Ectodermal cell (in vitro differentiated cells): ENCODE data around the gene TRIM60.
"Not testable (repeated sequence)": the region's sequence is repeated elsewhere in the genome, so short reads cannot be mapped to it uniquely, and the experiment has no call there.

ENCODE experiments used
- H3K27ac ChIP-seq: 2 replicates; pipeline ENCODE4 v1.7.0; 2013; ENCODE audit warnings: mild to moderate bottlenecking, low read depth, low read length; ENCODE audit not compliant: insufficient read depth, poor library complexity, severe bottlenecking
- H3K27me3 ChIP-seq: 2 replicates; pipeline ENCODE4 v1.7.0; 2013; ENCODE audit warnings: mild to moderate bottlenecking, low read length; ENCODE audit not compliant: insufficient read depth, control insufficient read depth, poor library complexity, severe bottlenecking
- H3K36me3 ChIP-seq: one replicate; pipeline ENCODE4 v1.7.0; 2013; ENCODE audit warnings: low read length; ENCODE audit not compliant: control insufficient read depth, insufficient read depth
- H3K4me1 ChIP-seq: one replicate; pipeline ENCODE4 v1.7.0; 2013; ENCODE audit warnings: low read length; ENCODE audit not compliant: control insufficient read depth, insufficient read depth
- H3K4me3 ChIP-seq: 2 replicates; pipeline ENCODE4 v1.7.0; 2013; ENCODE audit warnings: low read depth, low read length, control low read depth; ENCODE audit not compliant: insufficient read depth
- H3K9me3 ChIP-seq: 2 replicates; pipeline ENCODE4 v1.7.0; 2013; ENCODE audit warnings: mild to moderate bottlenecking, low read length, moderate library complexity; ENCODE audit not compliant: control insufficient read depth
- WGBS, 2 experiments: methylation state at CpG; one replicate each; pipeline ENCODE4 v1.1.7; 2013; ENCODE audit warnings: missing lambda C conversion rate in 2 of 2; 5-methylcytosine and 5-hydroxymethylcytosine counted together

Gene TRIM60

GRCh38 chr4:165048170-165048569, 16.4 kb downstream of the TRIM60 start:
- no peak overlapping the region for H3K27ac ChIP-seq
- H3K36me3 ChIP-seq, result no peaks in the 10 kb centered on the region
- H3K4me1 ChIP-seq, result no peaks in the 10 kb centered on the region
- 75 to 80% methylated on average over 4 to 5 of the region's 5 CpGs for WGBS, 2 experiments
- H3K4me3 ChIP-seq, result no peak overlapping the region
- no peaks in the 10 kb centered on the region for H3K9me3 ChIP-seq
- no peaks in the 10 kb centered on the region for H3K27me3 ChIP-seq

DNA sequence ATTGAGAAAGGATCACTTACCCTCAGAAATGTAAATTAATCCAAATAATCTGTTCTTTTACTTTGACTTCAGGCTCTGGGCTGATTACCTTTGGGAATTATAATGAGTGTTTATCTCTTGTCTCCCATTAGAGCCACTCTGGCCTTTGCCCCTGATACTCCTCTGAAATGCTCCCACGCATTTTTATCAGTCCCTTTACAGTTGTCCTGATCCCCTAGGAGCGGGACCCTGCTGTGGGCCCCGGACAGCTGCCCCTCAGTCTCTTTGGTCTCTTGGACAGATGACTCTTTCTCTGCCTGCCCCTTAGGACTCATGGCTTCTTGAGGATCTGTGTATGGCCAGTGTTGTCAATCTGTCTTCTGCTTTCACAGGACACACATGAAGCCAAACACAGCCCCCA, 20.8 kb downstream of the TRIM60 start:
- Histone ChIP-seq H3K9me3 (no peaks in the 10 kb centered on the region), H3K36me3 (no peaks in the 10 kb centered on the region), H3K27me3 (no peaks in the 10 kb centered on the region), H3K4me3 (no peak overlapping the region), H3K27ac (no peak overlapping the region), H3K4me1 (no peaks in the 10 kb centered on the region)
- WGBS, 2 experiments, result 74 to 81% methylated on average over 3 of the region's 3 CpGs

DNA sequence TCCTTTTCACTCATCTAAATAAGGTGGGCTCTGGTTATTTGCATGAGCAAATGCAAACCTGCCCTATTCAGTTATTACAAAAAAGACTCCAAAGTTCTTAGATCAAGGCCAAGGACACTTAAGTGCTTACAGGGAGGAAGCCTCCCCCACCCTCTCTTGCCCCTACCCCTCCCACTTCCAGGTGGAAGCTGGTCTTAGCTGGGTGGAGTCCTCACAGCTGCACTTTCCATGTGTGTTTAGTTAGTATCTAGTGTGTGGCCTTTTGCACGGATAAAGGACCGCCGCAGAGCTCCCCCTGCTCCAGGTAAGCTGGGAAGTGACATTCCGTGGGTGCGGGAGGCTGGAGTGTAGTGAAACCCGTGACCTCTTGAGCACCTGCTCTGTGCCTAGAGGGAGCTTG, 21.8 kb downstream of the TRIM60 start, which contains the start of gene TRIM75:
TSS of gene TRIM75 (plus strand) at position 222 of the 400 bp plus-strand sequence. CDS start 5,282 bp downstream, outside the sequence.
- Histone ChIP-seq H3K27ac (no peak within 1 kb of the TSS), H3K9me3 (no peaks in the 10 kb centered on the region), H3K36me3 (no peaks in the 10 kb centered on the region), H3K27me3 (no peaks in the 10 kb centered on the region), H3K4me1 (no peaks in the 10 kb centered on the region), H3K4me3 (no peak within 1 kb of the TSS)
- 87 to 88% methylated on average over 6 of the region's 6 CpGs for WGBS, 2 experiments

DNA sequence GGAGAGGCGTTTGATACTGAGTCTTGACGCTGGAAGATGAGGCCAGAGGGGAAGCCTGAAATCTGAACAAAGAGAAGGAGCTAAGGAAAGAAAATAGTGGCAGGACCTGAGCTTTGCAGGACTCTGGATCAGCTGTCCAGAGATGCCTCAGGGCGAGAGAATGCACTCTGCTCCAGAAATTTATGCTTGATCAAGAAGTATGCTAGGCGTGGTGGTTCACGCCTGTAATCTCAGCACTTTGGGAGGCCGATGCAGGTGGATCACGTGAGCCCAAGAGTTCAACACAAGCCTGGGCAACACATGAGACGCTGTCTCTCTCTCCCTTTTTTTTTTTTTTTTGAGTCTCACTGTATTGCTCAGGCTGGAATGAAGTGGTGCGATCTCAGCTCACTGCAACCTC, 23.8 kb downstream of the TRIM60 start:
- H3K27ac ChIP-seq, result no peak overlapping the region
- H3K36me3 ChIP-seq, result no peaks in the 10 kb centered on the region
- WGBS, 2 experiments, result 91 to 94% methylated on average over 9 of the region's 9 CpGs
- H3K9me3 ChIP-seq, result no peaks in the 10 kb centered on the region
- H3K4me1 ChIP-seq, result no peaks in the 10 kb centered on the region
- no peaks in the 10 kb centered on the region for H3K27me3 ChIP-seq
- H3K4me3 ChIP-seq, result no peak overlapping the region

GRCh38 chr4:165058666-165059065, 26.9 kb downstream of the TRIM60 start:
- Histone ChIP-seq H3K36me3 (no peaks in the 10 kb centered on the region), H3K4me1 (no peaks in the 10 kb centered on the region), H3K27me3 (no peaks in the 10 kb centered on the region), H3K4me3 (no peak overlapping the region), H3K27ac (no peak overlapping the region), H3K9me3 (no peaks in the 10 kb centered on the region)
- 93 to 94% methylated on average over 2 of the region's 2 CpGs for WGBS, 2 experiments

DNA sequence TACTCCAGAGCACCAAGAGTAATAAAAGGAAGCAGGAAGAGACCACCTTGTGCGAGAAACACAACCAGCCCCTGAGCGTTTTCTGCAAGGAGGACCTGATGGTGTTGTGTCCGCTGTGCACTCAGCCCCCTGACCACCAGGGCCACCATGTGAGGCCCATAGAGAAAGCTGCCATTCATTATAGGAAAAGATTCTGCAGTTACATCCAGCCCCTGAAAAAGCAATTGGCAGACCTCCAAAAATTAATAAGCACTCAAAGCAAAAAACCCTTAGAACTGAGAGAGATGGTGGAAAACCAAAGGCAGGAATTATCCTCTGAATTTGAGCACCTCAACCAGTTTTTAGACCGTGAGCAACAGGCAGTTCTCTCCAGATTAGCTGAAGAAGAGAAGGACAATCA, 27.6 kb downstream of the TRIM60 start:
- WGBS, 2 experiments, result 95 to 97% methylated on average over 4 of the region's 4 CpGs
- no peaks in the 10 kb centered on the region for H3K27me3 ChIP-seq

DNA sequence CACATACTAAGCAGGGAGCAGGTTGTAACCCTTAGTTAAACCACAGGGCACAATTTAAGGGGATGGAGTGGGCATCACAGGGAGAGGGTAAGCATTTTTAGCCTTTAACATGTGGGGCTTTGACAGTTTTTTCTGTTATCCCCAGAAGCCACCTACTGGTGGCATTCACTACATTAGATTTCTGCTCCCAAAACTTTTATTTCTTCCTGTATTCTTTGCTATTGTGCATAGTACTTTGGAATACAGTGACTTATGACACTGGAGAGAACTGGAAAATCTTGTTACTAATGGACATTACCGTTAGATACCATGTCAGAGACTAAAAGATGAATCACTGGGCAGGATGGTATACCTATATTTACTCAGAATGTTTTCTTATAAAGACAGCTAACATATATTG, 29.1 kb downstream of the TRIM60 start:
- WGBS, 2 experiments, result 92% methylated on average over 1 of the region's 1 CpG; no CpG with 5 or more reads in 1 of the 2 experiments
- H3K4me1 ChIP-seq, result no peaks in the 10 kb centered on the region
- H3K4me3 ChIP-seq, result no peak overlapping the region
- no peak overlapping the region for H3K27ac ChIP-seq
- H3K27me3 ChIP-seq, result no peaks in the 10 kb centered on the region
- H3K36me3 ChIP-seq, result no peaks in the 10 kb centered on the region
- H3K9me3 ChIP-seq, result no peaks in the 10 kb centered on the region

More for the DNA sequence above, 27.6 kb downstream of the TRIM60 start:
- Histone ChIP-seq H3K4me1 (no peaks in the 10 kb centered on the region), H3K27ac (no peak overlapping the region), H3K36me3 (no peaks in the 10 kb centered on the region), H3K4me3 (no peak overlapping the region), H3K9me3 (no peaks in the 10 kb centered on the region)

DNA sequence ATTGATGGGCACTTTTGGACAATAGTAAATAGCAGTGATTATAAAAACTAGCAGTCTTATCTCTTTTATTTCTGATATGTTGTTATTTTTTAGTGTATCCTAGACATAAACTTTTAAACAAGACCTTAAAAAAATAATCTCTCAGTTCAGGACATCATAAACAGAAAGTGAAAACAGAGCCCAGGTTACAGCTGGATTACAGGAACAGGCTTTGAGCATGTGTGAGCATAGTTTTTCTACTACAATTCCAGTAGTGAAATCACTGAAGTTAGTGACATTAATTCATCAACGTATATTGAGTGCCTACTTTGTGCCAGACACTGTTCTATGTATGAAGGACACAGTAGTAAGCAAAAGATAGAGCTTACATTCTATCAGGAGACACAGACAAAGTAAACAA, 38.8 kb downstream of the TRIM60 start:
- Histone ChIP-seq H3K4me3 (no peak overlapping the region), H3K9me3 (no peaks in the 10 kb centered on the region), H3K27me3 (no peaks in the 10 kb centered on the region), H3K36me3 (no peaks in the 10 kb centered on the region), H3K4me1 (peaks cover 6% of the 10 kb centered on the region), H3K27ac (no peak overlapping the region)
- WGBS, 2 experiments, result 93% methylated on average over 1 of the region's 1 CpG; no CpG with 5 or more reads in 1 of the 2 experiments

- 48 to 50% methylated on average over 11 of the region's 11 CpGs for WGBS, 2 experiments
- not testable (repeated sequence) for H3K9me3 ChIP-seq, H3K36me3 ChIP-seq, H3K27ac ChIP-seq, H3K4me1 ChIP-seq, H3K4me3 ChIP-seq, H3K27me3 ChIP-seq
Measured at GRCh38 chr4:165073346-165073745, 41.5 kb downstream of the TRIM60 start.

GRCh38 chr4:165077034-165077578, 45.3 kb downstream of the TRIM60 start:
- Histone ChIP-seq H3K36me3 (no peaks in the 10 kb centered on the region), H3K27me3 (no peaks in the 10 kb centered on the region), H3K27ac (no peak overlapping the region), H3K9me3 (no peaks in the 10 kb centered on the region), H3K4me1 (peaks cover 6% of the 10 kb centered on the region), H3K4me3 (no peak overlapping the region)
- WGBS, 2 experiments, result 90 to 95% methylated on average over 5 of the region's 5 CpGs

DNA sequence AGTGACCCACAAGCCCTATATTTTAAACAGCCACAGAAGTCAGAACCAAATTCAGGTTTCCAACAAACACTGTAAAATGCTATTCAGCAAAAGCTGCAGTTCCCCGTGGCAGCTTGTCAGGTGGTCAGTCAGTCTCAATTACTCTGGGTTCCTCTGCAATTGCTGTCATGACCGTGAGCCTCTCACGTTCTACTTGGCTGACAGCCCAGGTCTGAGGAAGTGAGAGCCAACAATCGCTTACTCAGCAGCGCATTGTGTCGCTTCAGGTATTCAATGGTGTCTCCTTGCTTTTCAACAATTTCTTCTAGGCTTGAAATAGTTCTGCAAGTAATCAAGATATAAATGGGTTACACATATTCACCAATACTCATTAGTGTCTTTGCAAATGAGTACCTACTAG, 47.7 kb downstream of the TRIM60 start:
- H3K27ac ChIP-seq, result no peak overlapping the region
- 91 to 94% methylated on average over 6 of the region's 6 CpGs for WGBS, 2 experiments
- H3K9me3 ChIP-seq, result no peaks in the 10 kb centered on the region
- no peaks in the 10 kb centered on the region for H3K36me3 ChIP-seq
- H3K4me3 ChIP-seq, result no peak overlapping the region
- no peaks in the 10 kb centered on the region for H3K4me1 ChIP-seq
- no peaks in the 10 kb centered on the region for H3K27me3 ChIP-seq
